Muscle of leg (tissue), 16 donors: ENCODE results near the gene COPS9. TPM values are rescaled to one million over a fixed set of nuclear protein-coding genes. Genes with fewer than 3 reads are reported as not detected.

Source experiments
- DNase-seq: peaks from one replicate; pipeline ENCODE4 v3.0.0; 2013
- H3K27ac ChIP-seq: one replicate; pipeline ENCODE4 v1.5.1; 2013; ENCODE audit warnings: mild to moderate bottlenecking, low read length, control low read depth
- H3K27me3 ChIP-seq: one replicate; pipeline ENCODE4 v1.6.1; 2013; ENCODE audit warnings: low read length; ENCODE audit not compliant: control insufficient read depth, insufficient read depth
- H3K36me3 ChIP-seq: one replicate; pipeline ENCODE4 v1.6.1; 2013; ENCODE audit warnings: low read length; ENCODE audit not compliant: control insufficient read depth, insufficient read depth
- H3K4me1 ChIP-seq: one replicate; pipeline ENCODE4 v1.6.1; 2013; ENCODE audit warnings: low read length; ENCODE audit not compliant: control insufficient read depth, insufficient read depth
- H3K4me3 ChIP-seq: one replicate; pipeline ENCODE4 v1.5.1; 2013; ENCODE audit warnings: low read length, control low read depth
- H3K9me3 ChIP-seq: replicated peaks from 2 replicates; pipeline ENCODE4 v1.6.1; 2013; ENCODE audit warnings: low read depth, low read length; ENCODE audit not compliant: control insufficient read depth
- WGBS: methylation state at CpG from one replicate; pipeline ENCODE4 v1.1.5; 2013; ENCODE audit warnings: missing lambda C conversion rate; ENCODE audit not compliant: insufficient coverage; 5-methylcytosine and 5-hydroxymethylcytosine counted together
- long read RNA-seq, 11 donors: transcript quantifications; one replicate each; lab custom pipeline, GENCODE V29; 2026
- polyA plus RNA-seq, 8 donors: library from polyadenylated mRNA; unstranded; fragments of 120-200 nt; gene quantifications; one replicate each; pipeline versions ENCODE4 v1.2.1 to v1.2.3, GENCODE V29; 2013; ENCODE audit warnings: inconsistent platforms in 1 of 8, low replicate concordance in 1 of 8; ENCODE audit not compliant: insufficient read length in 8 of 8, insufficient read depth in 1 of 8
- total RNA-seq: library from RNA; stranded (reverse); fragments of 120-200 nt; gene quantifications from one replicate; pipeline ENCODE4 v1.2.4, GENCODE V29; 2013

COPS9 gene
- total RNA-seq (210 TPM), polyA plus RNA-seq (100 to 1,000 TPM in 4 of 8 donors, 10 to 100 TPM in 4; 88.6 to 116 (median 104) TPM)
- long read RNA-seq, donor 1, transcript COPS9-204 (2 exons, 619 nt): minor isoform, 7 of 56 reads
- long read RNA-seq, donor 1, transcript COPS9-205 (3 exons, 418 nt): major isoform, 49 of 56 reads
- long read RNA-seq, donor 1, partial matches to known transcripts: 0 of 56 reads
- long read RNA-seq, donor 1, other reads (novel, unspliced or antisense): 0 of 56 reads
- long read RNA-seq, donor 2, transcript COPS9-205 (3 exons, 418 nt): major isoform, 11 of 13 reads
- long read RNA-seq, donor 2, partial matches to known transcripts: 0 of 13 reads
- long read RNA-seq, donor 2, other reads (novel, unspliced or antisense): 0 of 13 reads
- long read RNA-seq, donor 3, transcript COPS9-204 (2 exons, 619 nt): minor isoform, 12 of 84 reads
- long read RNA-seq, donor 3, transcript COPS9-205 (3 exons, 418 nt): major isoform, 71 of 84 reads
- long read RNA-seq, donor 3, partial matches to known transcripts: 0 of 84 reads
- long read RNA-seq, donor 3, other reads (novel, unspliced or antisense): 0 of 84 reads
- long read RNA-seq, donor 4, transcript COPS9-204 (2 exons, 619 nt): minor isoform, 18 of 100 reads
- long read RNA-seq, donor 4, transcript COPS9-205 (3 exons, 418 nt): major isoform, 82 of 100 reads
- long read RNA-seq, donor 4, partial matches to known transcripts: 0 of 100 reads
- long read RNA-seq, donor 4, other reads (novel, unspliced or antisense): 0 of 100 reads
- long read RNA-seq, donor 5, transcript COPS9-204 (2 exons, 619 nt): minor isoform, 23 of 205 reads
- long read RNA-seq, donor 5, transcript COPS9-205 (3 exons, 418 nt): major isoform, 181 of 205 reads
- long read RNA-seq, donor 5, partial matches to known transcripts: 0 of 205 reads
- long read RNA-seq, donor 5, other reads (novel, unspliced or antisense): 0 of 205 reads
- long read RNA-seq, donor 6, transcript COPS9-204 (2 exons, 619 nt): minor isoform, 32 of 188 reads
- long read RNA-seq, donor 6, transcript COPS9-205 (3 exons, 418 nt): major isoform, 153 of 188 reads
- long read RNA-seq, donor 6, partial matches to known transcripts: 0 of 188 reads
- long read RNA-seq, donor 6, other reads (novel, unspliced or antisense): 0 of 188 reads
- long read RNA-seq, donor 7, transcript COPS9-204 (2 exons, 619 nt): minor isoform, 21 of 155 reads
- long read RNA-seq, donor 7, transcript COPS9-205 (3 exons, 418 nt): major isoform, 122 of 155 reads
- long read RNA-seq, donor 7, partial matches to known transcripts: 9 of 155 reads
- long read RNA-seq, donor 7, other reads (novel, unspliced or antisense): 0 of 155 reads
- long read RNA-seq, donor 8, transcript COPS9-205 (3 exons, 418 nt): major isoform, 81 of 103 reads
- long read RNA-seq, donor 8, transcript COPS9-204 (2 exons, 619 nt): minor isoform, 22 of 103 reads
- long read RNA-seq, donor 8, partial matches to known transcripts: 0 of 103 reads
- long read RNA-seq, donor 8, other reads (novel, unspliced or antisense): 0 of 103 reads
- long read RNA-seq, donor 9, transcript COPS9-204 (2 exons, 619 nt): minor isoform, 7 of 101 reads
- long read RNA-seq, donor 9, transcript COPS9-205 (3 exons, 418 nt): major isoform, 94 of 101 reads
- long read RNA-seq, donor 9, partial matches to known transcripts: 0 of 101 reads
- long read RNA-seq, donor 9, other reads (novel, unspliced or antisense): 0 of 101 reads
- long read RNA-seq, donor 10, transcript COPS9-204 (2 exons, 619 nt): minor isoform, 34 of 159 reads
- long read RNA-seq, donor 10, transcript COPS9-205 (3 exons, 418 nt): major isoform, 125 of 159 reads
- long read RNA-seq, donor 10, partial matches to known transcripts: 0 of 159 reads
- long read RNA-seq, donor 10, other reads (novel, unspliced or antisense): 0 of 159 reads
- long read RNA-seq, donor 11, transcript COPS9-205 (3 exons, 418 nt): major isoform, 104 of 124 reads
- long read RNA-seq, donor 11, transcript COPS9-204 (2 exons, 619 nt): minor isoform, 15 of 124 reads
- long read RNA-seq, donor 11, partial matches to known transcripts: 0 of 124 reads
- long read RNA-seq, donor 11, other reads (novel, unspliced or antisense): 0 of 124 reads

- H3K4me3 ChIP-seq: peak within 1 kb of the TSS; percentile 90
- peaks cover 12% of the 10 kb centered on the region for H3K27me3 ChIP-seq
- DNase-seq: peak; percentile 94
- no peaks in the 10 kb centered on the region for H3K9me3 ChIP-seq
- H3K36me3 ChIP-seq: peaks cover 30% of the 10 kb centered on the region
- peaks cover 18% of the 10 kb centered on the region for H3K4me1 ChIP-seq
- H3K27ac ChIP-seq: peak within 1 kb of the TSS; percentile 7
- under 1% methylated on average over 79 of the region's 79 CpGs for WGBS
Observed at GRCh38 chr2:240136013-240136670, at the start of gene COPS9. Gene COPS9 (minus strand): TSS chr2:240136305. CDS start chr2:240136284, 21 bp downstream.

GRCh38 chr2:240184656-240185055, 48.6 kb upstream of the COPS9 start:
- Histone ChIP-seq H3K9me3 (peaks cover 10% of the 10 kb centered on the region), H3K4me3 (no peak overlapping the region), H3K36me3 (no peaks in the 10 kb centered on the region), H3K27me3 (peaks cover 19% of the 10 kb centered on the region), H3K27ac (no peak overlapping the region), H3K4me1 (peaks cover 10% of the 10 kb centered on the region)
- DNase-seq: no peak
- WGBS: no CpG with 5 or more reads among the region's 3 CpGs

- Histone ChIP-seq H3K36me3 (no peaks in the 10 kb centered on the region), H3K27ac (no peak overlapping the region), H3K4me3 (no peak overlapping the region), H3K9me3 (peaks cover 10% of the 10 kb centered on the region), H3K4me1 (peaks cover 5% of the 10 kb centered on the region), H3K27me3 (peaks cover 19% of the 10 kb centered on the region)
- 85% methylated on average over 7 of the region's 13 CpGs for WGBS
- DNase-seq: no peak
Observed at GRCh38 chr2:240183875-240184590, 47.9 kb upstream of the COPS9 start.

- WGBS: 83% methylated on average over 20 of the region's 22 CpGs
- peaks cover 19% of the 10 kb centered on the region for H3K27me3 ChIP-seq
Observed at GRCh38 chr2:240183006-240183874, 47.1 kb upstream of the COPS9 start.

GRCh38 chr2:240182476-240182875, 46.4 kb upstream of the COPS9 start:
- no peaks in the 10 kb centered on the region for H3K36me3 ChIP-seq
- 63% methylated on average over 4 of the region's 4 CpGs for WGBS
- no peak overlapping the region for H3K27ac ChIP-seq
- peaks cover 4% of the 10 kb centered on the region for H3K4me1 ChIP-seq
- DNase-seq: no peak
- H3K9me3 ChIP-seq: peaks cover 2% of the 10 kb centered on the region
- H3K27me3 ChIP-seq: peaks cover 21% of the 10 kb centered on the region
- H3K4me3 ChIP-seq: no peak overlapping the region

More at GRCh38 chr2:240183006-240183874, 47.1 kb upstream of the COPS9 start:
- DNase-seq: no peak
- Histone ChIP-seq H3K4me3 (no peak overlapping the region), H3K9me3 (peaks cover 9% of the 10 kb centered on the region), H3K27ac (no peak overlapping the region), H3K36me3 (no peaks in the 10 kb centered on the region), H3K4me1 (peaks cover 4% of the 10 kb centered on the region)

GRCh38 chr2:240182001-240182400, 45.9 kb upstream of the COPS9 start:
- H3K36me3 ChIP-seq: no peaks in the 10 kb centered on the region
- peaks cover 21% of the 10 kb centered on the region for H3K27me3 ChIP-seq
- H3K4me1 ChIP-seq: peaks cover 4% of the 10 kb centered on the region
- H3K4me3 ChIP-seq: no peak overlapping the region
- H3K9me3 ChIP-seq: no peaks in the 10 kb centered on the region
- H3K27ac ChIP-seq: no peak overlapping the region
- 91% methylated on average over 4 of the region's 5 CpGs for WGBS
- no peak for DNase-seq

GRCh38 chr2:240179941-240180666, 44.0 kb upstream of the COPS9 start:
- Histone ChIP-seq H3K4me3 (no peak overlapping the region), H3K9me3 (no peaks in the 10 kb centered on the region), H3K27me3 (peaks cover 20% of the 10 kb centered on the region), H3K4me1 (peaks cover 4% of the 10 kb centered on the region), H3K36me3 (no peaks in the 10 kb centered on the region), H3K27ac (no peak overlapping the region)
- peak; percentile 22 for DNase-seq
- 39% methylated on average over 7 of the region's 8 CpGs for WGBS
